Activated naive CD4-positive, alpha-beta T cell treated with anti-CD3 and anti-CD28 coated beads, Interleukin-2, amount 50 U/mL, for 16 hours (primary cell): ENCODE measurements around the gene UBAP1.
"Not testable (repeated sequence)": the region's sequence is repeated elsewhere in the genome, so short reads cannot be mapped to it uniquely, and the experiment has no call there.

Experiments used
- DNase-seq: peaks from one replicate; pipeline ENCODE4 v3.0.0-alpha.2; 2020

UBAP1 gene

DNA sequence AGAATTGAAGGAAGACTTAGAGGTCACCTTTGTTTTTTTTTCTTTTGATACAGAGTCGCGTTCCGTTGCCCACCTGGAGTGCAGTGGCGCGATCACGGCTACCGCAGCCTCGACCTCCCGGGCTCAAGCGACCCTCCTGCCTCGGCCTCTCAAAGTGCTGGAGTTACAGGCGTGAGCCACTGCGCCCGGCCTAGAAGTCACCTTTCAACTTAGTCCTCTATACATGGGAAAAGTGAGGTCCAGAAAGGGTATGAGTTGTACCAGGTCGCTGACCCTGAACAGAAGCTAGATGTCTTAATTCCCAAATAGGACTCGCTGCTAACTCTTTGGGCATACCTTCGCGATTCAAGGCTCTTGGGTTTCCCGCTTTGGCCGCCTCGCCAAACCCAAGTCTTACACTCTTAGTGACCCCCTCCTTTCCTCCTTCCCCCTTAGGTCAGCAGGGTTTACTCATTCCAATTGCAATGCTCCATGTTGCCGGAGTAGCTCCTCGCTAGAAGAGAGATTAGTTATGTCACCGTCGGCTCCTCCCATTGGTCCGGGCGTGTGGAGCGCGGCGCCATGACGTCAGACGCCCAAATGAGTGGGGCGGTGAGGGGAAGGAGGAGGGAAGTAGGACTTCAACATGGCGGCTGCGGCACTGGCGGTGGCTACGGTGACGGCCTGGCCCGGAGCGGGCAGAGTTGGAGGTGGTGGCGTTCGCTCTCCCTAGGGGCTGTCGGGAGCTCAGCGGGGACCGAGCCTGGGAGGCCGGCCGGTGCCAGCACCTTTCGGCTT lies at the start of gene UBAP1:
Gene UBAP1 (plus strand): TSS at position 608 of the 777 bp plus-strand sequence. CDS start 41,872 bp downstream, outside the sequence.
- peak; percentile 95 for DNase-seq

DNA sequence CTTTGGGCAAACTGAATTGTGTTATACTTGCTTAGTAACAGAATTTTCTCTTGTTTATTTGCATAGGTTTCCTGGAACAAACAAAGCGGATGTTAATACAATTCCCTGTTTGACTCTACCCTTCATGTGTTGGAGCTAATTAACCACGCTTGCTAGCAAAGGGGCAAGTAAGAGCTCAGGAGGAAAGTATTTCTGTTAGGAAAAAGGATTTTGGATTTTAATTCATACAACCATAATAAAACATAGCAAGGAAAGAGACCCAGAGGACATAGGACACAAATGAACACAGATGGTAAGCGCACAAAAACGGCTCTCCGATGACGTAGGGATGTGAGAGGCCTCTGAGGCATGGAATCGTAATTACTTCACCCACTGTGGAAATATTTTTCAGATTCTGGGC lies 47.3 kb upstream of the UBAP1 start:
- no peak for DNase-seq

- no peak for DNase-seq
Measured at GRCh38 chr9:34133436-34133949, 45.4 kb upstream of the UBAP1 start.

DNA sequence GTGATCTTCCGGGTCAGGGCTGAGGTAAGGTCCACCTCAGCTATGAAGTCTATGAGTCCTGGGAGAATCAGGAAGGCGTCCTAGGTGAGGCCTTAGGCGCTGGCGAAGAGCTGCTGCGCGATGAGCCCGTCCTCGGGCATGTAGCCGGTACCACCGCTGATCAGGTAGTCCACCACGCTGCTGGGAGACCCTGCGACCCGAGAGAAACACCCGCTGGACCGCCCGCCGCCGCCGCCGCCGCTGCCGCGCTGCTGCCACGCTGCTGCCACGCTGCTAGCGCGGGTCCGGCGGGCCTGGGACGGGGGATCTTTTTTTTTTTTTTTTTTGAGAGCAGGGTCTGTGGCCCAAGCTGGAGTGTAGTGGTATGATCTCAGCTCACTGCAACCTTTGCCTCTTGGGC lies 44.3 kb upstream of the UBAP1 start:
- DNase-seq, result no peak

DNA sequence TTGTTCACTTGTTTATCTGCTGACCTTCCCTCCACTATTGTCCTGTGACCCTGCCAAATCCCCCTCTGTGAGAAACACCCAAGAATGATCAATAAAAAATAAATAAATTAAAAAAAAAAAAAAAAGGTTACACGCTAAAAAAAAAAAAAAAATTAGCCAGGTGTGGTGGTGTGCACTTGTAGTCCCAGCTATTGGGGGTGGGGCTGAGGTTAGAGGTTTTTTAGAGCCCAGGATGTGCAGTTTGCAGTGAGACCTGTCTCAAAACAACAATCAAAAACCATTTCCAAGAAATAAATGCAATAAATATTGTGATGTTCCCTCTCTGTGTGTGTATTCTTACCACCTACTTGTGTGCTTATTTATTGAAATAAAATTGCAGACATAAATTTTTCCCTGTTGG lies 40.2 kb upstream of the UBAP1 start:
- not testable (repeated sequence) for DNase-seq

DNA sequence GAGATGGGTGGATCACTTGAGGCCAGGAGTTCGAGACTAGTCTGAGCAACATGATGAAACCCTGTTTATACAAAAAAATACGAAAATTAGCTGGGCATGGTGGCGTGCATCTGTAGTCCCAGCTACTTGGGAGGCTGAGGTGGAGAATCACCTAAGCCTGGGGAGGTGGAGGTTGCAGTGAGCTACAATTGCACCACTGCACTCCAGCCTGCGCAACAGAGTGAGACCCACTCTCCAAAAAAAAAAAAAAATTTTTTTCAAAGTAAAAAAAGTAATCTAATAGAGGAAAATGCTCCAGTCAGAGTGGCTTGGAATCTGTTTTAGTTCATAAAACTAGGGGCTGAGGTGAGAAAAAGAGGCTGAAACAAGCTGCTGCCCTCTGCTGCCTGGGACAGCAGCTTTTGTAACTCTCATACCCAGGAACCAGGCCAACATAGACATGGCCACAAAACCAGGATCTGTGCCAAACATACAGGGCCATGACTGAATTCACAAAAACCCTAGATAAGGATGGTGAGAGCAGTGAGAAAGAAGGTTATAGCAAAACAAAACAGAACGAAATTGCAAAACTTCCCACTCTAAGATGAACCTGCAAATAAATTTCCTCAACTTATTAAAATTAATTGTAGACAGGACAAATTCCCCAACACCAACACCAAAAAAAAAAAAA lies 39.2 kb upstream of the UBAP1 start:
- no peak for DNase-seq

- DNase-seq, result no peak
Measured at GRCh38 chr9:34140853-34141252, 38.0 kb upstream of the UBAP1 start.

GRCh38 chr9:34143116-34143515 lies 35.7 kb upstream of the UBAP1 start:
- no peak for DNase-seq

DNA sequence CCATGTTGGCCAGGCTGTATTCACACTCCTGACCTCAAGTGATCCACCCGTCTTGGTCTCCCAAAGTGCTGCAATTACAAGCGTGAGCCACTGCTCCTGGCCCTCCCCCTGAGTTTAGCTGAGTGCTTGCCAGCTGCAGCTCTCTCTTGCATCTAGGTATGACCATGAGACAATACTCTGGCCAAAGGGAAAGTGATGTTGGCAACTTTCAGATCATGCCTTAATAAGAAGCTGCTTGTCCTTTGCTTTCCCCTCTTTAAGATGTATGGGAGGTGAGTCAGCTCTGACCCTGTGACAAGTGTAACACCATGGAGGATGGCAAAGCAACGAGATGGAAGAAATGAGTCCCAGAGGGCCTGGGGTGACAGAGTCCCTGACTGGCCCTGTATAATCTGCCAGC lies 33.7 kb upstream of the UBAP1 start:
- DNase-seq, result no peak

- DNase-seq, result no peak
Measured at GRCh38 chr9:34151398-34151797, 27.4 kb upstream of the UBAP1 start.

DNA sequence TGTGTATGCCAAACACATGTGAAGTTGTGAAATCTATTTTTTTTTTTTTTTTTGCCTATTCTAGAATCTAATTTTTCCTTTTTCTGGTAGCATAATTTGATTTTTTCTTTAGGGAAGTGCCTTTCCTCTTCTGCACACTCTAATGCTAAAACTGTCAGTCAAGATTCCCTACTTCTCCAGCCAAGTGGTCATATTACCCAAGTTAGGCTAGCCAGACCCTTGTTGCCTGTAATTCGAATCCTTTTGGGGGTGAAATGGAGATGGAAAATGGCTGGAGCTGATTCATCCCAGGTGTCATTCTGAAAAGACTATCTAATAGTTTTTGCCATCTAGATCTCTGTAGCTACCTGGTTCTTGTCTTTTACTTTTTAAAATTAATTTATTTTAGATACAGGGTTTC lies 24.8 kb upstream of the UBAP1 start:
- no peak for DNase-seq

GRCh38 chr9:34157318-34157717 lies 21.5 kb upstream of the UBAP1 start:
- DNase-seq, result no peak

GRCh38 chr9:34157898-34158297 lies 20.9 kb upstream of the UBAP1 start:
- DNase-seq, result no peak

- no peak for DNase-seq
Measured at GRCh38 chr9:34158362-34158869, 20.4 kb upstream of the UBAP1 start.

GRCh38 chr9:34163434-34163833 lies 15.4 kb upstream of the UBAP1 start:
- no peak for DNase-seq

DNA sequence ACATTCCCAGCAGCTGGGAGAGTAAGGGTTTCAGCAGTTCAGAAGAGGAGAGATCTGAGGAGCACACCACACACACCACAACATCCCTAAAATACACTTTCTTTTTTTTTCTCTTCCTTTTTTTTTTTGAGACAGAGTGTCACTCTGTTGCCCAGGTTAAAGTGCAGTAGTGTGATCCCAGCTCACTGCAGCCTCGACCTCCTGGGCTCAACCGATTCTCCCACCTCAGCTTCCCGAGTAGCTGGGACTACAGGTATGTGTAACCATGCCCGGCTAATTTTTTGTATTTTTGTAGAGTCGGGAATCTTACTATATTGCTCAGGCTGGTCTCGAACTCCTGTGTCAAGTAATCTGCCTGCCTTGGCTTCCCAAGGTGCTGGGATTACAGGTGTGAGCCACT lies 9.7 kb upstream of the UBAP1 start:
- no peak for DNase-seq

DNA sequence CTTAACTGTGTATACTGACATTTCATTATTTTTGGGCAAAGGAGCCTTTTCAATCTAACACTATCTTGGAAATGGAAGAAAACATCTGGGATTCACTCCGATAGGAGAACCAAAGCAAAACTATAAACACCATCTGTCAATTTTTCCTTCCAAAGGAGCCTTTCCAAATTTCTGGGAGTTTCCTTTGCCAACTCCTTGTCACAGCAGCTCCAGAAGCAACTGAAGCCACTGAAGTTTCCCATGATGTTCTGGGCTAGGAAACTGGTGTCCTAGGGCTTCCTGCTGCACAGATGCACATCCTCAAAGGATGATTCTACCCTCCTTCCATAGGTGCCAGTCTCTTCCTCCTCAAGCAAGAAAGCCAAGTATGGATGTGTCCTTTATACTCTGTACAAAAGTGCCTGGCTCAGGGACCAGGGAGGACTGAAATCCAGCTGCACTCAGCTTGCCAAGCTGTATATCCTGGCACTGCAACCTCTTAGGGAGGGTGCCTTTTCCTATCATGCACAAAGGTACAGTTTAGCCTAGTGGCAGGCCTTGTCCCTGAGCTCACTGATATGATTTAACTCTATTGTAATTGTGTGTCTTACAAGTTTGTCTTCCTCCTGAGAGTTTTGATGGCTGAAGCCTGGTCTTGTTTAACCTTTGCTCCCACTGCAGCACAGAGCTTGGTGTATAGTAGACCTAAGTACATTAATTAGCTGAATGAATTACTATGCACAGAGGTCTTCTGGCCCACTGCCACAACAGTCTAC lies 8.4 kb upstream of the UBAP1 start:
- no peak for DNase-seq

GRCh38 chr9:34171753-34172535 lies 6.9 kb upstream of the UBAP1 start:
- peak; percentile 51 for DNase-seq

GRCh38 chr9:34176089-34176488 lies 2.8 kb upstream of the UBAP1 start:
- DNase-seq, result no peak

DNA sequence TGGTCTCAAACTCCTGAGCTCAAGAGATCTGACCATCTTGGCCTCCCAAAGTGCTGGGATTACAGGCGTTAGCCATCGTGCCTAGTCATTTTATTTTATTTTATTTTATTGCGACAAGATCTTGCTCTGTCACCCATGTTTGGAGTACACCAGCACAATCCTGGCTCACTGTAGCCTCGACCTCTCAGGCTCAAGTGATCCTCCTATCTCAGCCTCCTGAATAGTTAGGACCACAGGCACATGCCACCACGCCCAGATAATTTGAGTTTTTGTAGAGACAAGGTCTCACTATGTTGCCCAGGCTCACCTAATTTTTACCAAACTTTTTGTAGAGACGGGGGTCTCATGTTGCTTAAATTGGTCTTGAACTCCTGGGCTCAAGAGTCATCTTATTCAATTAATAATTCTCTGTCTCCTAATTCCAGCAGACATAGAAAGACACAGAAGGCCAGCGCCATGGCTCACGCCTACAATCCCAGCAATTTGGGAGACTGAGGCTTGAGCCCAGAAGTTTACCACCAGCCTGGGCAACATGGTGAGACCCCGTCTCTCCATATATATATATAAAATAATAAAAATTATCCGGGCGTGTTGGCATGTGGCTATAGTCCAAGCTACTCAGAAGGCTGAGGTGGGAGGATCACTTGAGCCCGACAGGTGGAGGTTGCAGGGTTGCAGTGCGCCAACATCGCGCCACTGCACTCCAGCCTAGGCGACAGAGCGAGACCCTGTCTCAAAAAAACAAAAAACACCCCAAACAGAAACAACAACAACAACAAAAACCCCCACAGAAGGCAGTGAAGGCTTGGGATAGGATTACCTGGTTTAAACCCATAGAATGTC lies 1.0 kb upstream of the UBAP1 start:
- no peak for DNase-seq
